HG02973 (cell line): ENCODE results near the gene NLRP14.

Source experiments
- ATAC-seq: cut with Tn5 transposase; IDR thresholded peaks from one replicate; pipeline ENCODE4 v1.9.1; 2021; ENCODE audit warnings: moderate library complexity; ENCODE audit not compliant: unreplicated experiment

The NLRP14 gene, protein sequence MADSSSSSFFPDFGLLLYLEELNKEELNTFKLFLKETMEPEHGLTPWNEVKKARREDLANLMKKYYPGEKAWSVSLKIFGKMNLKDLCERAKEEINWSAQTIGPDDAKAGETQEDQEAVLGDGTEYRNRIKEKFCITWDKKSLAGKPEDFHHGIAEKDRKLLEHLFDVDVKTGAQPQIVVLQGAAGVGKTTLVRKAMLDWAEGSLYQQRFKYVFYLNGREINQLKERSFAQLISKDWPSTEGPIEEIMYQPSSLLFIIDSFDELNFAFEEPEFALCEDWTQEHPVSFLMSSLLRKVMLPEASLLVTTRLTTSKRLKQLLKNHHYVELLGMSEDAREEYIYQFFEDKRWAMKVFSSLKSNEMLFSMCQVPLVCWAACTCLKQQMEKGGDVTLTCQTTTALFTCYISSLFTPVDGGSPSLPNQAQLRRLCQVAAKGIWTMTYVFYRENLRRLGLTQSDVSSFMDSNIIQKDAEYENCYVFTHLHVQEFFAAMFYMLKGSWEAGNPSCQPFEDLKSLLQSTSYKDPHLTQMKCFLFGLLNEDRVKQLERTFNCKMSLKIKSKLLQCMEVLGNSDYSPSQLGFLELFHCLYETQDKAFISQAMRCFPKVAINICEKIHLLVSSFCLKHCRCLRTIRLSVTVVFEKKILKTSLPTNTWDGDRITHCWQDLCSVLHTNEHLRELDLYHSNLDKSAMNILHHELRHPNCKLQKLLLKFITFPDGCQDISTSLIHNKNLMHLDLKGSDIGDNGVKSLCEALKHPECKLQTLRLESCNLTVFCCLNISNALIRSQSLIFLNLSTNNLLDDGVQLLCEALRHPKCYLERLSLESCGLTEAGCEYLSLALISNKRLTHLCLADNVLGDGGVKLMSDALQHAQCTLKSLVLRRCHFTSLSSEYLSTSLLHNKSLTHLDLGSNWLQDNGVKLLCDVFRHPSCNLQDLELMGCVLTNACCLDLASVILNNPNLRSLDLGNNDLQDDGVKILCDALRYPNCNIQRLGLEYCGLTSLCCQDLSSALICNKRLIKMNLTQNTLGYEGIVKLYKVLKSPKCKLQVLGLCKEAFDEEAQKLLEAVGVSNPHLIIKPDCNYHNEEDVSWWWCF

DNA sequence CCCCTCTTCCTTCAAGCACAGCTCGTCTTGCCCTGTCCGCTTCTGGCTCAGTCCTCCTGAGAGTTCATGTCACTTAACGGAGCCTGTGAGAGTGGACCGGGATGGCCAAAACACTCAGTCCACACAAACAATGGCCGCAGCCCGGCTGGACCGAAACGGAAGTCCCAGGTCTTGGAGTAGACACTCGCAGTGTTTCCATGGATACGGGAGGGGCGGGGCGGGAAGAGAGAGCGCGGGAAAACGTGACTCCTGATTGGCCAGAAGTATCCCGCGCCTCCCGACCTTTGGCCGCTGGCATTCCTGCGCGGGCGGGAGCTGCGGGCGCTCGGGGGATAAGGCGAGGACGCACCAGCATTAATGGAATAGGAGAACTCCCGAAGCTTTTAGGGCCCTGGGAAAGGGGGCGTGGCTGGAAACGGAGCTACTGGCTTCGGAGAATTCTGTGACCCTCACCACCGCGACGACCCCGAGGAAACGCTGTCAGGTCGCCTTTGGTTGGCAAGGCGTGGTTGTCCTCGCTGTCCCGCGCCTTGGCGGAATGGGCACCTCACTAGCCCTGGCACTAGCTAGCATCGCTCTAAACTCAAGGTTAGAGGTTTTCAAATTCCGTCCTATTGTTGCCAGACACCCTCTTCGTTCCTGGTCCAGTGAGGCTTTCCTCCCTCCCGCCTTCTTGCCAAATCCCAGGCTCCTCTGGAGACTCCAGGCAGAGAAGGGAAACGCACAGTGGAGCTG lies at the start of gene NLRP14, which contains the start of gene ZNF214:
NLRP14 (plus strand) TSS at position 297 of the 735 bp plus-strand sequence. CDS start 18,108 bp downstream, outside the sequence.
ZNF214 (minus strand) TSS at position 164 of the 735 bp plus-strand sequence. CDS start 17,511 bp downstream, outside the sequence.
- peak; percentile 63 for ATAC-seq

DNA sequence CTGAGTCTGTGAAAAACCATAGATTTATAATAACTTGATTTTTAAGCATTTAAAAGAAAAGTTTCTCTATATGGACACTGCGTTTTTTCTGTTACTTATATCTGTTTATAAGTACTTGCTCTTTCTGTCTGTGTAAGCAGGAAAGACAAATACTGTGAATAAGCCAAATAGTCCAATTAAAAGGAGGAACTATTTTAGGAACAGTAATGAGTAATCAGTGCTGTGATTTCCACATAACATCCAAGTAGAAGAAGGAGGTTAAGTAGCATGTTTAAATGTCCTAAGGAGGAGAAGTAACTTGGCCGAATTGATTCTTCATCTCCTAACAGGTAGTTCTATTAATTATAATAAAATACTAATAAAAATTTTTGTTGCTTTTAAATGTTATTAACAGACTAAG lies 40.9 kb upstream of the NLRP14 start:
- no peak for ATAC-seq

DNA sequence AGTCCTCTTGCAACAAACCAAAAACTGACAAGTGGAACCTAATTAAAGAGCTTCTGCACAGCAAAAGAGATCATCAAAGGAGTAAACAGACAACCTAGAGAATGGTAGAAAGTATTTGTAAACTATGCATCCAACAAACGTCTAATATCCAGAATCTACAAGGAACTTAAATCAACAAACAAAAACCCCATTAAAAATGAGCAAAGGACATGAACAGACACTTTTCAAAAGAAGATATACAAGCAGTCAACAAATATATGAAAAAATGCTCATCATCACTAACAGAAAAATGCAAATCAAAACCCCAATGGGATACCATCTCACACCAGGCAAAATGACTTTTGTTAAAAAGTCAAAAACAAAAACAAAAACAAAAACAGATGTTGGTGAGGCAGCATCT lies 33.8 kb upstream of the NLRP14 start:
- ATAC-seq = no peak

DNA sequence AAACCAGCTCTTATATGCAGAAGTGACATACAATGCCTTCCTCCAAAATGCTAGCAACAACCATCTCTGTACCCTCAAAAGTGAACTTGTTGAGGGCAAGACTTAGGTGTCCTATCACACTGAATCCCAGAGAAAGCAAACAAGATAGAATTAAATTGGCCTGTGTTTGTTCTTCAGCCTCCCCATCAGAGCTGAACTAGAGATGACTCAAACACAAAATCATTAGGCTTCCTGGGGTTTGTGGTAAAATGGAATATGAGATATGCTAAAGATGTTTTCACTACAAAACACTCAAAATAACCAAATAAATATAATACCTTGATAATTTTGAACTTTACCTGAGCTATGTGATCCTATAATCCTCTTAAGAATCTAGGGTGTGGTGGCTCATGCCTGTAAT lies 31.8 kb upstream of the NLRP14 start:
- no peak for ATAC-seq

DNA sequence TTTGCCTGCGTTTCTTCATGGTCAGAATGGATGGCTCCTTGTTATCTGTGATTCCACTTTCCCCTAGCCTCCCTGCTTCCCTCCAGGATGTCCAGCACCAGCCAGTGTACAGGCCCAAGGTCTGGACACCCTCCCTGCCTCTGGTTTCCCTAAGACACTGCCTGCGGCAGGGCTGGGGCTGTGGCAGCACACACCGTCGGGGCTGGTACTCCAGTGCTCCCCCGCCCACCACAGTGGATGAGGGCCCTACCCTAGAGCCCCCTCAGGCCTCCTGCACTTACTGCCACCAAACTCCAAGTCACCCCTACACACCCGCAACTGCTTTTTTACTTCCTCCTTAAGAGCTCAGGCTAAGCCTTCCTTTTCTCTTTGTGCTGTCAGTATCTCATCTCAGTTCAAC lies 29.1 kb upstream of the NLRP14 start:
- no peak for ATAC-seq

DNA sequence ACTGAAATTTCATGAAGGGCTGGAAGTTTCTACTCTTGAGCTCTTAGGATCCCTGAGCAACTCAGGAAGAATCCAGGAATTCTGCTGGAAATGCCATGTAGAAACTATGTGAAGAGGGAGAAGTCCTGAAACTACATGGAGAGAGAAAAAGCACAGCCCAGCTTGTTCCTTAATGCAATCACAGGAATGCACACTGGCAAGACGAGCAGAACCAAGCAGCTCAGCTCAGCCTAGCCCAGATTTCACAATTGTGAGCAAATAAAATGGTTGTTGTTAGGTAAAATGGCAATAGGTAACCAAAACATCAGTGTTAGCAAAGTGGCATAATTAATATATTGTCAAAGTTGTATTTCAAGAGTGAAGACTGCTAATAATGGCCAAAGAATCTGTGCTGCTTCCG lies 28.3 kb upstream of the NLRP14 start:
- ATAC-seq = no peak

DNA sequence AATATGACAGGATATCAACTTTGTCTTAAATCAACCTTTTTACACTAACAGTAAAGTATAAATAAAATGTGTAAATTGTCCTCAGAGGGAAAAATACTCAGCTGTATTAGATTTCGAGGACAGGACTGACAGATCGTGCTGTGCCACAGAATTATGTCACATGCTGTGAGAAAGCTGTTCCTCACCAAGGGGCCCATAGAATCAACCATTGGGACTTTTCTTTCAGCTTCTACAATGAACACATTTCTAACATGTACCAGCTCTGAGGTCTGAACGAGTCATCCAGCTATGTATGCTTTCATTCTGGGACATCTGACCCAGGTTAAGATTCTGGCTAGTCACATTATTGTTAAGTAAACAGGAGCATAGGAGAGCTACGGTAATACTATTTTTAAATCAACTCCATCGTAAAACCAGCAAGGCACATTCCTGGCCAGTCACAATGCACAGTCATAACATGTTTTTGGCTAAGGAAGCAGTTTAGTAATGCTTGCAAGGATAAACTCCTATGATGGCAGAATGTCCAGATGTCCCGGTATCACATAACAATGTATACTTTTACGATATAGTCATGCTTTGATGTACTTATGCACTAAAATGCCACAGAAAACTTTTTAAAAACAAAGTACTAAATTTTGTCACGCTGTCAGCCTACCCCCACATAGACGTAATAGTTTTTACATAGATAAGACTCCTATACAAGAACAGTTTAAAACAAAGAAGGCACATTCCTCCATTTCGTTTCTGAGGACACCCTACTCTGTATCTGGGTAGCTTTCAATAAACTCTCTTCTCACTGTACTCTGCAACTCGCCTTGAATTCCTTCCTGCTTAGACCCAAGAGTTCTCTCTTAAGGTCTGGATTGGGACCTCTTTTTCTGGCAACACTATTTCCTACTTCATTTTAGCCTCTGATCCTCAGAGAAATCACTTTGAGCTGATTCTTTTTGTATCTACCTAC lies 27.5 kb upstream of the NLRP14 start:
- ATAC-seq = no peak

DNA sequence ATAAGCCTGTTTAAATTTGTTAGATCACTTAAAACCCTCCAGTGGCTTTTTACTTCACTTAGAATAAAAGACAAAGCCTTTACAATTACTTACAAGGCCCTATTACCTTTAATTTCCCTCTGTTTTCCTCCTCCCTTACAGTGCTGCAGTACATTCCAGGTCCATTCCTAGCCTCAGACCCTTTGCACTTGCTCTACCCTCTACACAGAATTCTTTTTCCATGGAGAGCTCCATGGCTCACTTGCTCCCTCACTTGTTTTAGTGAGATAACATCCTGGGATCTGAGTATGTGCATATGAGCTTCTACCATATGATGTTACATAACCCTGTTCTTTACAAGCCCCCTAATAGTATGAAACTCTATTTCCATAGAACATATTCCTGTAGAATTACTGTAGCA lies 24.6 kb upstream of the NLRP14 start:
- ATAC-seq = no peak

DNA sequence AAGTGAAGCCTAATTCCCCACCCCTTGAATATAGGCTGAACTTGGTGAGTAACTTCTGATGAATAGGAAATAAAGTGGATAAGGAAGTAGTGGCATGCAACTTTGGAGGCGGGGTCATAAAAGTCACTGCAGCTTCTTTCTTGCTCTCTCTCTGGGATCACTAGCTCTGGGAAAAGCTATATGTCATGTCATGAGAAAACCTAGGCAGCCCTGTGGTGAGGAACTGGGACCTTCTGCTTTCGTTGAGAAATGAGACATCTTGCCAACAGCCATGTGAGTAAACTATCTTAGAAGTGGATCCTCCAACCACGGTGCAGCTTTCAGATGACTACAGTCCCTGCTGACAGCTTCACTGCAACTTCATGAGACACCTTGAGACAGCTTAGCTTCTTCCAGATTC lies 15.8 kb upstream of the NLRP14 start:
- ATAC-seq = peak; percentile 58

DNA sequence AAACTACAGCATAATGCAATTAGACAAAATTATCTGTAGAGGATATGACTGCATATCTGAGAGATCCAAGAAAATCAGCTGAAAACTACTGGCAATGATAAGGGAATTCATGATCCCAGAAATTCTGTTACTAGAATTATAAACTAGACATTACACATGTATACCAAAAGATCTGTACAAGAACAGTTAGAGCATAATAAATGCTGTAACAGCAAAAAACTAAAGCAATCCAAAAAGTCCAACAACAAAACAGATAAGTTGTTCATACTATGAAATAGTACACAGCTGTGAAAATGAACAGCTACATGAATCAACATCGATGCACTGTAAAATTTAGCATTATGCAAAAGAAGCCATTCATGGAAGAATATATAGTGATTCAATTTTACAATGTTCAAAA lies 6.2 kb upstream of the NLRP14 start:
- ATAC-seq = no peak

DNA sequence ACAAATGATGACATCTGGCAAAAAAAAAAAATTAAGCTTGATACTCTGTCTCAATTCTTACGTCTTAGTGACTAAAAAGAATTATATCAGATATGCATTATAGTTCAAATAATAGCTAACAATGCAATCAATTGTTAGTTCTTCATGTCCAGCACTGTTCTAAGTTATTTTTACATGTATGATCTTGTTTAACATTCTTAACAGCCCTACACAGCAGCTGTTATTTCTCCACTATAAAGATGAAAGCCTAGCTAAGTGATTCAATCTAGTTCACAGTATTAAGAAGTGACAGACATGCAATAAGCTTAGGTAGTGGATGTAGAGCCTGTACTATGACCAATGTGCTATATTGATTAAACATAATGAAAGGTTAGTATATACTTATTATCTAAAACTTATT lies 4.3 kb upstream of the NLRP14 start:
- no peak for ATAC-seq

DNA sequence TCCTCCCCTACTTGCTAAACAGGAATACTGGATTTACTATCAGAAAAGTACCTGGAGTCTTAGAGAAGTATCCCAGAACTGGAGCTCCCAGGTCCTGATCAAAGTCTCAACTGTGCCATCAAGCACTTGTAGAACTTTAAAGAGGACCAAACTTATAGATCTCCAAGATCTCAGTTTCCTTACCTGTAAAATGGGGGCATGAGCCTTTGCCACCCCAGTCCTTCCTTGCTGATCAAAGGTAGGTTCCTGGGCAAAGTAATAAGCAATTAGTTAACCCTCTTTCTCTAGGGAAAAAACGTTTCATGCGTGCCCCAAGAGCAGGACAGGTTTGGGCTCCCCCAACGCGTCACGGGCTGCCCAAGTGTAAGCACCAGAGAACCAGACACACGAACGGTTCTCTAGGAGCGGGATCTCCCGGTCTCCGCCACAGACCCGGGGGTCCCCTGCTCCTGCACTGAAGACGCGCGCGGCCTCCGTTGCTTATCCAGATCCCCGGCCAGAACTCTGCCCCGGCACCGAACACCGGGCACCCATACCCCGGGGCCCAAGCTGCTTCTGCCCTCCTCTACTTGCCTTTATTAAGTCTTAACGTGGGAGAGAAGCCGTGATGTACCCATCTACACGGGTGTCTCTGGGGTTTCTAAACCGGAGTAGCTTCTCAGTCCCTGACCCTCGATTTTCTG lies 638 bp upstream of the NLRP14 start:
- ATAC-seq = peak; percentile 31

DNA sequence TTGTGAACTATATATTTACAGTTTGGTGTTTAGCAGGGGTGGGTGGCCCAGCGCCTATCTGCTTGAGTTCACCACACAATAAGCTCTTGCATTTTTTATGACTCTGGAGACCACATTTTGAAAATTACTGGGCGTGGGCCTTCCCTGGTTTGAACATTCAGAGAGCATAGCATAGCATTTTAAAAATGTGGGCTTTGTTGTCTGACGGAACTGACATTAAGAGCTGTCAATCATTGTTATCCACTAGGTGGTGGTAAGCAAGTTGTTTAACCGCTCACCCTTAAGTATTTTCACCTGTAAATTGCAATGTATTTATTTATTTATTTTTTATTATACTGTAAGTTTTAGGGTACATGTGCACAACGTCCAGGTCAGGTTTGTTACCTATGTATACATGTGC lies 1.0 kb downstream of the NLRP14 start:
- ATAC-seq = no peak

DNA sequence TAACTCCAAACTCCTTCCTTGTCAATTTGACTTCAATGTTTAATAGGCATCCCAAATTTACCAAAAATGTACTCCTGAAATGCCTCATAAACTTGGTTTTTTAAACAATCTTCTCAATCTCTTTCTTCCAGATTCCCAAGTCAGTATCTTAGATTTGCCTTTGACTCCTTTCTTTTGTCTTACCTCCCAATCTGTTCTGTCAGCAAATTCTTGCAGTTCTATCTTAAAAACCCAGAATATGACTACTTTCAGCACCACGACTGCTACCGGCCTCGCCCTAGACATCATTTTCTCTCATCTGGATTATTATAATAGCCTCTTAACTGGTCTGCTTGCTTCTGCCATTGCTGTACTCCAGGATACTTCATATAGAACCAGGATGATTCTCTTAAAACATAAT lies 7.9 kb downstream of the NLRP14 start:
- ATAC-seq = no peak

DNA sequence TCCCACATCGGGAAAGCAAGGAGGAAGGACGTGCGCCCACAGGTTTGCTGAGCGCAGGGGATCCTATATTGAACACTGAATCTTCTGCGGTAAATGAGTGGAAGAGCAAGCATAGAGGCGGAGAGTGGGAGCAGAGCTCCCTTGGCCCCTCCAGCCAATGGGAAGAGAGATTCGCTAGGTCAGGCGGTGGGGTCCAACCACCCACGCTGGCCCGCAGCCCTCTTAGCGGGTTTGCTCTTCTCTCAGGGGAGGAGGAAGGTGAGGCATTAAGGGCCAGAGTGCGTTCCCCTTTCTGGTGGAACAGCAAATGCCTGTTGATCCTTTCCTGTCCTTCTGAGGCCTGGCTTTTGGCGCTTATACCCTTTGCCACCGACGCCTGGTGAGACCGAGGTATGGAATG lies 10.6 kb downstream of the NLRP14 start:
- no peak for ATAC-seq

DNA sequence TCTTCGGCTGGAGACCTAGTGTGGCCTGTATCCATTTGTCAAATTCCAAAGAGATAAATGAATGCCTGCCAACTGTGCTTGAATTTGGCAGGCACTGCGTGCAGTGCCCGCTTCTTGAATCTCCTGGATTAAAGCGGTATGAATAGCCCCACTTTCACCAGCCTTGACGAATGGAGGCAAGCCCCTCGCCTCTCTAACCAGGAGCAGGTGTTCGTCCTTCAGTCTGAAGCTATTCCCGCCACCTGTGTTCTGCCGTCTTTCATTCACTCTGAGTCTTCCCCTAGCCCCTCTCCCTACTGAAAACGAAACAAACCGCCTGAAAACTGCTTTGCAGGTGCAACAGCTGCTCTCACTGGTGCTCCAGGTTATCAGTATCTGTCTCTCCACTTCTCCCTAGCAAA lies 11.2 kb downstream of the NLRP14 start:
- no peak for ATAC-seq

DNA sequence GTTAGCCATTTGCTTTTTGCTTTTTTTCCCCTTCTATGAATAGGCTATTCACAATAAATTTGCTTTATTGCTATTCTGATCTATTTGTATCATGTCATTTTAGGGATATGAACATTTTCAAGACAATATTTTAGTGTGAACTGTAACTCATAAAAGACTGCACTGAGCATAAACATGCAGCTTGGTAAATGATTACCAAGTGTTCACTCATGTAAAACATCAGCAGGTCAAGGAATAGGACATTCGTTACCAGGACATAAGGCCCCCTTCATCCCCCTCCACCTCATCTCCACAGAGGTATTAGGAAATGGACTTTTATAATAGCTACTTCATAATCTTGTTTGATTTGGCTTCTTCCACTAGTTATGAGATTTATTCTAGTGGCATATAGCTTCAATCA lies 12.4 kb downstream of the NLRP14 start:
- ATAC-seq = no peak

DNA sequence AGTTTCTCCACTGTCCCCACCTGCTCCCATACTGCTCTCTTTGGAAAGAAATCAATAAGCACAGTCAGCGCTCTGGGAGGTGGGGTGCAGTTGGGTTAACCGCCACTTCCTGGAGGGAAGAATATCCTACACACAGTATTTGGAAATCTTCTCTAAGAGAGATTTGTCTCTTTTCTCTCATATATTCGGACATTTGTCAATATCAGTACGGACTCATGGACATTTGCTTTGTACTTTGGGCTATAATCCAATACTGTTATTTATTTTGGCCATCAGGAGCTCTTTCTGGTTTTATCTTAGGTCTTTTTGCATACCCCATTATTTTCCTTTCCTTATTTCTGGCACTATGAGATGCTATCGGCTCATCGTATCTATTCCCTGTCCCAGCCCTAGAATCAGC lies 13.7 kb downstream of the NLRP14 start:
- ATAC-seq = no peak
